IPS DF 6.9 (cell line): ENCODE results near the gene SH3D21.

ENCODE experiments used
- DNase-seq: peaks from one replicate; pipeline ENCODE4 v3.0.0-alpha.2; 2013; ENCODE audit warnings: low read depth, low spot score
- H3K27ac ChIP-seq: one replicate; pipeline ENCODE4 v1.5.1; 2013; ENCODE audit warnings: low read length, control low read depth
- H3K27me3 ChIP-seq: 2 replicates; pipeline ENCODE4 v1.6.1; 2013; ENCODE audit warnings: mild to moderate bottlenecking, low read length; ENCODE audit not compliant: control insufficient read depth, insufficient read depth
- H3K36me3 ChIP-seq: 2 replicates; pipeline ENCODE4 v1.6.1; 2013; ENCODE audit warnings: low read length; ENCODE audit not compliant: control insufficient read depth, insufficient read depth
- H3K4me1 ChIP-seq: 2 replicates; pipeline ENCODE4 v1.6.1; 2013; ENCODE audit warnings: low read length; ENCODE audit not compliant: control insufficient read depth, insufficient read depth
- H3K4me3 ChIP-seq: 2 replicates; pipeline ENCODE4 v1.5.1; 2013; ENCODE audit warnings: mild to moderate bottlenecking, low read length
- H3K9me3 ChIP-seq: 2 replicates; pipeline ENCODE4 v1.6.1; 2013; ENCODE audit warnings: low read length, inconsistent platforms; ENCODE audit not compliant: control insufficient read depth, insufficient read depth
- WGBS: extraction: QIAGEN DNeasy Blood & Tissue Kit; methylation state at CpG from one replicate; pipeline ENCODE4 v1.1.7; 2013; ENCODE audit warnings: mixed read lengths, missing lambda C conversion rate; ENCODE audit not compliant: insufficient read length, insufficient coverage; 5-methylcytosine and 5-hydroxymethylcytosine counted together

The SH3D21 gene

GRCh38 chr1:36320767-36321118, 14.6 kb downstream of the SH3D21 start:
- Histone ChIP-seq H3K36me3 (no peaks in the 10 kb centered on the region; the same call in 1 of the 2 replicates), H3K27ac (no peak overlapping the region), H3K27me3 (no peaks in the 10 kb centered on the region), H3K4me3 (peak overlapping the region; percentile 49), H3K4me1 (peaks cover 8% of the 10 kb centered on the region), H3K9me3 (no peaks in the 10 kb centered on the region)
- WGBS, result no CpG with 5 or more reads among the region's 23 CpGs
- DNase-seq, result no peak

GRCh38 chr1:36321119-36321951, 15.2 kb downstream of the SH3D21 start:
- no peaks in the 10 kb centered on the region for H3K27me3 ChIP-seq
- H3K36me3 ChIP-seq, result no peaks in the 10 kb centered on the region; the same call in 1 of the 2 replicates
- peak; percentile 78 for DNase-seq
- no peaks in the 10 kb centered on the region for H3K9me3 ChIP-seq
- no peak overlapping the region for H3K27ac ChIP-seq
- peak overlapping the region; percentile 70; the same call in 1 of the 2 replicates for H3K4me3 ChIP-seq
- WGBS, result no CpG with 5 or more reads among the region's 59 CpGs
- peaks cover 8% of the 10 kb centered on the region for H3K4me1 ChIP-seq

GRCh38 chr1:36322041-36322785, 16.0 kb downstream of the SH3D21 start:
- H3K36me3 ChIP-seq, result no peaks in the 10 kb centered on the region; the same call in 1 of the 2 replicates
- H3K9me3 ChIP-seq, result no peaks in the 10 kb centered on the region
- H3K4me3 ChIP-seq, result peak overlapping the region; percentile 70; the same call in 1 of the 2 replicates
- peaks cover 8% of the 10 kb centered on the region for H3K4me1 ChIP-seq
- no CpG with 5 or more reads among the region's 67 CpGs for WGBS
- no peak overlapping the region for H3K27ac ChIP-seq
- DNase-seq, result no peak
- H3K27me3 ChIP-seq, result no peaks in the 10 kb centered on the region

- peak overlapping the region; percentile 70 for H3K4me3 ChIP-seq
- no CpG with 5 or more reads among the region's 83 CpGs for WGBS
- no peaks in the 10 kb centered on the region; the same call in 1 of the 2 replicates for H3K36me3 ChIP-seq
- no peak for DNase-seq
- peaks cover 8% of the 10 kb centered on the region for H3K4me1 ChIP-seq
- H3K27ac ChIP-seq, result no peak overlapping the region
- H3K9me3 ChIP-seq, result no peaks in the 10 kb centered on the region
- no peaks in the 10 kb centered on the region for H3K27me3 ChIP-seq
Observed at GRCh38 chr1:36322786-36323635, 16.8 kb downstream of the SH3D21 start.

- Histone ChIP-seq H3K9me3 (no peaks in the 10 kb centered on the region), H3K4me3 (peak within 1 kb of the TSS; percentile 70), H3K27ac (no peak within 1 kb of the TSS), H3K36me3 (no peaks in the 10 kb centered on the region; the same call in 1 of the 2 replicates), H3K27me3 (no peaks in the 10 kb centered on the region), H3K4me1 (peaks cover 8% of the 10 kb centered on the region)
- WGBS, result no CpG with 5 or more reads among the region's 36 CpGs
- no peak for DNase-seq
Observed at GRCh38 chr1:36323636-36324352, 17.6 kb downstream of the SH3D21 start, which contains the start of gene EVA1B. Gene EVA1B (minus strand): TSS chr1:36323645. CDS start chr1:36323037, 608 bp downstream.

GRCh38 chr1:36324353-36324703, 18.2 kb downstream of the SH3D21 start:
- no peaks in the 10 kb centered on the region for H3K9me3 ChIP-seq
- WGBS, result no CpG with 5 or more reads among the region's 9 CpGs
- no peaks in the 10 kb centered on the region for H3K27me3 ChIP-seq
- H3K4me1 ChIP-seq, result peaks cover 8% of the 10 kb centered on the region
- H3K4me3 ChIP-seq, result peak overlapping the region; percentile 27; the same call in 1 of the 2 replicates
- DNase-seq, result no peak
- no peaks in the 10 kb centered on the region; the same call in 1 of the 2 replicates for H3K36me3 ChIP-seq
- H3K27ac ChIP-seq, result no peak overlapping the region

- WGBS, result no CpG with 5 or more reads among the region's 6 CpGs
- no peaks in the 10 kb centered on the region for H3K9me3 ChIP-seq
- no peak for DNase-seq
Observed at GRCh38 chr1:36326499-36326898, 20.3 kb downstream of the SH3D21 start.

GRCh38 chr1:36327421-36328087, 21.4 kb downstream of the SH3D21 start:
- Histone ChIP-seq H3K27ac (no peak overlapping the region), H3K4me1 (peaks cover 1% of the 10 kb centered on the region), H3K4me3 (no peak overlapping the region), H3K36me3 (no peaks in the 10 kb centered on the region; the same call in 1 of the 2 replicates), H3K27me3 (no peaks in the 10 kb centered on the region), H3K9me3 (no peaks in the 10 kb centered on the region)
- no peak for DNase-seq
- WGBS, result no CpG with 5 or more reads among the region's 9 CpGs

More at GRCh38 chr1:36326499-36326898, 20.3 kb downstream of the SH3D21 start:
- peaks cover 8% of the 10 kb centered on the region for H3K4me1 ChIP-seq
- H3K27ac ChIP-seq, result no peak overlapping the region
- no peak overlapping the region for H3K4me3 ChIP-seq
- H3K27me3 ChIP-seq, result no peaks in the 10 kb centered on the region
- no peaks in the 10 kb centered on the region; the same call in 1 of the 2 replicates for H3K36me3 ChIP-seq

- no CpG with 5 or more reads among the region's 6 CpGs for WGBS
- no peak overlapping the region for H3K27ac ChIP-seq
- no peak for DNase-seq
- H3K4me3 ChIP-seq, result no peak overlapping the region
- H3K9me3 ChIP-seq, result no peaks in the 10 kb centered on the region
- peaks cover 1% of the 10 kb centered on the region for H3K4me1 ChIP-seq
- no peaks in the 10 kb centered on the region; the same call in 1 of the 2 replicates for H3K36me3 ChIP-seq
- H3K27me3 ChIP-seq, result no peaks in the 10 kb centered on the region
Observed at GRCh38 chr1:36328088-36328480, 21.9 kb downstream of the SH3D21 start.
